ENCODE data around the gene ARHGEF12. TPM values are rescaled to one million over a fixed set of nuclear protein-coding genes. Genes with fewer than 3 reads are reported as not detected.

The ARHGEF12 gene
- total RNA-seq, 2 experiments from 2014 or later, result 15.4 to 16.5 TPM

GRCh38 chr11:120395778-120396177 is 59.6 kb downstream of the ARHGEF12 start:
- Mint-ChIP-seq H3K4me3 (no peak overlapping the region), H3K27me3 (ENCODE audit: low read depth) (peaks cover 24% of the 10 kb centered on the region), H3K27ac (no peak overlapping the region), H3K4me1 (ENCODE audit: low read depth) (no peaks in the 10 kb centered on the region), H3K36me3 (ENCODE audit: low read depth) (peaks cover 1% of the 10 kb centered on the region), H3K9me3 (no peaks in the 10 kb centered on the region)
- intact Hi-C loops (cut with micrococcal nuclease), result no loop called here
- CTCF ChIA-PET, result no interaction called here
- DNase-seq, result no peak

DNA sequence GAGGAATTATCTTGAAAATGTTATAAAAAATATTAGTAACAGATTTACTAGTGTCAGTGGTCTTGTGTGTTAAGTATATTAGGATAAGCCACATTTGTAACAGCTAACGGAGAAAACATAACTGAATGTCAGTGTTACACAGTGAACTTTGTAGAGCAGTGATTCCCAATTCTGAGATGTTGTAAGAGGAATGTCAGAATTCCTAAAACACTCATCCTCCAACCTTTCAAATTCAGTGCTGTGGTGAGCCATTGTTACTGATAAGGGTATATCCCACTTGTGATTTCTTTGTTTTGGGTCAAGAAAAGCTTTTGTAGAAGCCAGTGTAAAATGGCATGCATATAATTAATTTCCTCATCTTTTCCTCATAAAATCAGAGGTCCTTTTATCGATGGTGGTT is 61.9 kb downstream of the ARHGEF12 start:
- peaks cover 18% of the 10 kb centered on the region for H3K27me3 Mint-ChIP-seq (ENCODE audit: low read depth)
- no peak overlapping the region for H3K4me3 Mint-ChIP-seq
- intact Hi-C loops (cut with micrococcal nuclease), result no loop called here
- no peak overlapping the region for H3K27ac Mint-ChIP-seq
- CTCF ChIA-PET, result no interaction called here
- no peaks in the 10 kb centered on the region for H3K4me1 Mint-ChIP-seq (ENCODE audit: low read depth)
- DNase-seq, result no peak
- peaks cover 1% of the 10 kb centered on the region for H3K36me3 Mint-ChIP-seq (ENCODE audit: low read depth)
- no peaks in the 10 kb centered on the region for H3K9me3 Mint-ChIP-seq

DNA sequence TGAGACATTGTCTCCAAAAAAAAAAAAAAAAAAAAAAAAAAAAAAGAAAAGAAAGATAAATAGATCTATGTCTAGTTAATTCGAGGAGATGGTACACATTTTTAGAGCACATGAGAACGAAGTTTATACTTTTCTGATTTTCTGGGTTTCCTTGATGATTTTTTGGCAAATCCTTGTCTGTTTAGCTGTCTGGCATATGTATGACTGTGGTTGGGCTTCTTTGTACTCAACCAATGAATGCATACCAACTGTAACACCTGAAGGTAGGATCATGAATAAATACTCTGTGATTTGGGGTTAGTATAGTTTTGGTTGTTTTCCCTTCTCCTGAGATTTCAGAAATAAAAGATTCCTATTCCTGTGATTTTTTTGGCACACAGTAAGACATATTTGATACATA is 63.1 kb downstream of the ARHGEF12 start:
- Mint-ChIP-seq H3K27me3 (ENCODE audit: low read depth) (peaks cover 22% of the 10 kb centered on the region), H3K4me3 (no peak overlapping the region), H3K36me3 (ENCODE audit: low read depth) (no peaks in the 10 kb centered on the region), H3K4me1 (ENCODE audit: low read depth) (no peaks in the 10 kb centered on the region), H3K9me3 (no peaks in the 10 kb centered on the region), H3K27ac (no peak overlapping the region)
- intact Hi-C loops (cut with micrococcal nuclease), result no loop called here
- DNase-seq, result no peak
- CTCF ChIA-PET, result no interaction called here

- Mint-ChIP-seq H3K4me3 (no peak overlapping the region), H3K27ac (no peak overlapping the region), H3K4me1 (ENCODE audit: low read depth) (no peaks in the 10 kb centered on the region), H3K36me3 (ENCODE audit: low read depth) (no peaks in the 10 kb centered on the region), H3K27me3 (ENCODE audit: low read depth) (peaks cover 21% of the 10 kb centered on the region), H3K9me3 (no peaks in the 10 kb centered on the region)
- intact Hi-C loops (cut with micrococcal nuclease), result no loop called here
- no peak for DNase-seq
- CTCF ChIA-PET, result interaction anchor here (0.7 kb wide), 3 partner anchors 24 to 694 kb away, joined by 3 read pairs; no protein-coding TSS in a partner anchor
Measured at GRCh38 chr11:120400564-120401364, 64.6 kb downstream of the ARHGEF12 start.

DNA sequence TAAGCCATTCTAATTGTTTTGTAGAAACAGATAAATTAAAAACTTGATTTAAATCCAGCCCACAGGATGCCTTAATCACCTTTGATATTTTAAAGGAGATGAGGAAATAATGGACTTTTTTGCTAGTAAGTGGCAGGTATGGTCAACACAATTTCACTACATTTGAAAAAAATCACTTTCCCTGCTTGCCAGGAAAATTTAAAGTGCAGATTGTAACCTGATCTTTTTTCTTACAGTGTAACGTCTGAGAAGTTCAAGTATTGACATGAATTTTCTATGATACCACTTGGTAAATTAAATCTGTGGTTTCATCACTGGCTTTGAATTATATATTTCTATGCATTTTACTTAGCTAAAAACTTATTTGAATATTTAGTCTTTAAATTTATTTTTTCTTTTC is 65.3 kb downstream of the ARHGEF12 start:
- no peaks in the 10 kb centered on the region for H3K4me1 Mint-ChIP-seq (ENCODE audit: low read depth)
- no peak for DNase-seq
- no peaks in the 10 kb centered on the region for H3K9me3 Mint-ChIP-seq
- no peak overlapping the region for H3K4me3 Mint-ChIP-seq
- no peaks in the 10 kb centered on the region for H3K36me3 Mint-ChIP-seq (ENCODE audit: low read depth)
- intact Hi-C loops (cut with micrococcal nuclease), result no loop called here
- no peak overlapping the region for H3K27ac Mint-ChIP-seq
- CTCF ChIA-PET, result interaction anchor here (0.7 kb wide), 2 partner anchors 31 to 695 kb away, joined by 3 read pairs; no protein-coding TSS in a partner anchor
- H3K27me3 Mint-ChIP-seq (ENCODE audit: low read depth), result peaks cover 17% of the 10 kb centered on the region

DNA sequence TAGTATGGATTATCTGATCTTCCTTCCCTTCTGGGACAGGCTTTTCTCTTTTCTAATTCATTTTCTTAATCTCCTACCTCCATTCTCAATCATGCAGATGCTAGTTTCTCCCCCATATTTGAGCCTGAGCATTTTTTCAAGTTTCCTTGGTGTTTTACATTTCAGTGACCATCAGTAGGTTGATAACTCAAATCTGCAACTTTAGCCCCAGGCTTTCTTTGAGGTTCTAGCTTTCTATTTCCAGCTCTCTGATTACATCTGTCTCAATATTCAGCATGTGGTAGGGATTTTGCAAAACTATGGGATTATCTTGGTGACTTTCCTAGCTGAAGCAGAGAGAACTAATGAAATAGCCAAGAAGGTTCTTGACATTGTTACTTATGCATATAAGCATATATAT is 67.8 kb downstream of the ARHGEF12 start:
- Mint-ChIP-seq H3K4me1 (ENCODE audit: low read depth) (no peaks in the 10 kb centered on the region), H3K27ac (no peak overlapping the region), H3K4me3 (no peak overlapping the region), H3K9me3 (no peaks in the 10 kb centered on the region), H3K27me3 (ENCODE audit: low read depth) (peaks cover 12% of the 10 kb centered on the region), H3K36me3 (ENCODE audit: low read depth) (no peaks in the 10 kb centered on the region)
- CTCF ChIA-PET, result no interaction called here
- DNase-seq, result no peak
- intact Hi-C loops (cut with micrococcal nuclease), result no loop called here

GRCh38 chr11:120404495-120404894 is 68.3 kb downstream of the ARHGEF12 start:
- Mint-ChIP-seq H3K9me3 (no peaks in the 10 kb centered on the region), H3K4me1 (ENCODE audit: low read depth) (no peaks in the 10 kb centered on the region), H3K4me3 (no peak overlapping the region), H3K27me3 (ENCODE audit: low read depth) (peaks cover 8% of the 10 kb centered on the region), H3K36me3 (ENCODE audit: low read depth) (no peaks in the 10 kb centered on the region), H3K27ac (no peak overlapping the region)
- CTCF ChIA-PET, result no interaction called here
- intact Hi-C loops (cut with micrococcal nuclease), result no loop called here
- DNase-seq, result no peak

DNA sequence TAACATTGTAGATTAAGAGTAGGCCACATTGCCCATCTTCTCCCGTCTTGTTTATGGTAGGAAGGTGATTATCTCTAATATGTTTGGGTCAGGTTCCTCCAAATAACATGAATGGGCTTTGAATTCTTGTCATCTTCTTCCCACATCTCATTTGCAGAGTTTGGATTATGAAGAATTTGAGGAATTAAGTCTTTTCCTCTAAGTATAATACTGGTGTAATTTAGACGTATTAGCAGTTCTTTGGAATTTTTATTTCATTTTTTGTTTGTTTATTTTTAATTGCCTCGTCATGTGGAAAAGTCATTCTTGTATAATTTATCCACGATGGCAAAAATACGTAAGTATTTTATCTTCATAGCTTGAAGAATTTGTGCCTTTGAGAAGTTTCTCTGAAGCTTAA is 73.4 kb downstream of the ARHGEF12 start:
- H3K9me3 Mint-ChIP-seq, result no peaks in the 10 kb centered on the region
- no peak for DNase-seq
- CTCF ChIA-PET, result no interaction called here

GRCh38 chr11:120410622-120411380 is 74.6 kb downstream of the ARHGEF12 start:
- no peaks in the 10 kb centered on the region for H3K36me3 Mint-ChIP-seq (ENCODE audit: low read depth)
- H3K4me3 Mint-ChIP-seq, result no peak overlapping the region
- no peak overlapping the region for H3K27ac Mint-ChIP-seq
- H3K27me3 Mint-ChIP-seq (ENCODE audit: low read depth), result no peaks in the 10 kb centered on the region
- intact Hi-C loops (cut with micrococcal nuclease), result no loop called here
- DNase-seq, result no peak
- no peaks in the 10 kb centered on the region for H3K4me1 Mint-ChIP-seq (ENCODE audit: low read depth)
- H3K9me3 Mint-ChIP-seq, result no peaks in the 10 kb centered on the region
- CTCF ChIA-PET, result no interaction called here

More for the DNA sequence above, 73.4 kb downstream of the ARHGEF12 start:
- Mint-ChIP-seq H3K4me3 (no peak overlapping the region), H3K36me3 (ENCODE audit: low read depth) (no peaks in the 10 kb centered on the region), H3K4me1 (ENCODE audit: low read depth) (no peaks in the 10 kb centered on the region), H3K27ac (no peak overlapping the region), H3K27me3 (ENCODE audit: low read depth) (no peaks in the 10 kb centered on the region)
- intact Hi-C loops (cut with micrococcal nuclease), result no loop called here

GRCh38 chr11:120413480-120413879 is 77.3 kb downstream of the ARHGEF12 start:
- H3K27ac Mint-ChIP-seq, result no peak overlapping the region
- no peaks in the 10 kb centered on the region for H3K36me3 Mint-ChIP-seq (ENCODE audit: low read depth)
- intact Hi-C loops (cut with micrococcal nuclease), result no loop called here
- DNase-seq, result no peak
- H3K4me3 Mint-ChIP-seq, result no peak overlapping the region
- CTCF ChIA-PET, result no interaction called here
- no peaks in the 10 kb centered on the region for H3K4me1 Mint-ChIP-seq (ENCODE audit: low read depth)
- no peaks in the 10 kb centered on the region for H3K9me3 Mint-ChIP-seq
- H3K27me3 Mint-ChIP-seq (ENCODE audit: low read depth), result no peaks in the 10 kb centered on the region

DNA sequence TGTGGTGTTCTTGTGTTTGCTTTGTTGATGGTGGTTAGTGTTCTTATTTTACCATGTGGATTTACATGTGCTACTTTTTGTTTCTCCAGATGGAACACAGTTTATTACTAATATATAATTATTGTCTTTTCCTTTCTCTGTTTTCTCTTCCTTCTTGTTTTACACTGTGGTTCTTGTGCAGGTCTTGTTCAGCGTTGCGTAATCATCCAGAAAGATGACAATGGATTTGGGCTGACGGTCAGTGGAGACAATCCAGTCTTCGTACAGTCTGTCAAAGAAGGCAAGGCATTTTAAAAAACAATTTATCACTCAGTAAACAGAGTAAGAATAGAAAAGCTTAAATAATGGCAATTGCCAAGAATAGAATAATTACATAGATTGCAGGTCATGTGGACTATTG is 84.4 kb downstream of the ARHGEF12 start:
- intact Hi-C loops (cut with micrococcal nuclease), result no loop called here
- no peak overlapping the region for H3K4me3 Mint-ChIP-seq
- no peak overlapping the region for H3K27ac Mint-ChIP-seq
- CTCF ChIA-PET, result no interaction called here
- H3K27me3 Mint-ChIP-seq (ENCODE audit: low read depth), result peaks cover 2% of the 10 kb centered on the region
- peaks cover 4% of the 10 kb centered on the region for H3K36me3 Mint-ChIP-seq (ENCODE audit: low read depth)
- no peak for DNase-seq
- H3K9me3 Mint-ChIP-seq, result no peaks in the 10 kb centered on the region
- H3K4me1 Mint-ChIP-seq (ENCODE audit: low read depth), result peaks cover 13% of the 10 kb centered on the region

DNA sequence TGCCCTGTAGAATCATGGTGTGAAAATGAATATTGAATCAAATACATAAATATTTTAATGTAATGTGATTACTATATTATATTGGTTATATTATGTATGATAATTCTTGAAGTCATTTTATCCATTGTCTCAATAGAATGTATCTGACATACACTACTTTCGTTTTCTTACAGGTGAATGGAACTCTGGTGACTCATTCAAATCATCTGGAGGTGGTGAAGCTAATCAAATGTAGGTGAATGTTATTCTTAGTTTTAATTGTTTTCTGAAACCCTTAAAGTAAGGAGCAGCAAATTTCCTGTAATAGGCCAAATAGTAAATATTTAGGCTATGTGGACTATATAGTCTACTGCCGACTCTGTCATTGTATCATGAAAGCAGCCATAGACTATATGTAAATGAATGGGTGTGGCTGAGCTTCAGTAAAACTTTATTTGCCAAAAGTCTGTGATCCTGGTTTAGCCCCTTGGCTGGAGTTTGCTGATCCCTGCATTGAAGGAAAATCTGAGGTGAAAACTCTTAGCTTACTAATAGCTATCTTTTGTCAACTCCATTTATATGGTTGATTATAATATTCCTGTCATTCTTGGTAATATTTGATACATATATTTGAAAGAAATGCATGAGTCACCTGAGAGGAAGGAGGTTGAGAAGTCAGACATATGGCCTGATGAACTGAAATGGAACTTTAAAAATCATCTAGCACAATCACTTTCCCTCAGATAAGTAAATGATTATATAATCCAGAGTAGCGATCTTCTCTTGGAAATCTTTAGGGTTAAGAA is 88.2 kb downstream of the ARHGEF12 start:
- Mint-ChIP-seq H3K27me3 (ENCODE audit: low read depth) (peaks cover under 1% of the 10 kb centered on the region), H3K36me3 (ENCODE audit: low read depth) (peaks cover 4% of the 10 kb centered on the region), H3K4me3 (no peak overlapping the region), H3K9me3 (no peaks in the 10 kb centered on the region), H3K4me1 (ENCODE audit: low read depth) (peaks cover 13% of the 10 kb centered on the region), H3K27ac (no peak overlapping the region)
- no peak for DNase-seq
- intact Hi-C loops (cut with micrococcal nuclease), result no loop called here
- CTCF ChIA-PET, result interaction anchor here (1.0 to 1.2 kb wide), 2 partner anchors 24 to 89 kb away, joined by 3 to 5 read pairs; no protein-coding TSS in a partner anchor

Data from activated naive CD4-positive, alpha-beta T cell treated with anti-CD3 and anti-CD28 coated beads for 36 hours (primary cell).